Astrocyte (in vitro differentiated cells and primary cell): ENCODE measurements around the gene NCAM1. TPM values are rescaled to one million over a fixed set of nuclear protein-coding genes. Genes with fewer than 3 reads are reported as not detected.

Experiments used
- DNase-seq: peaks from one replicate; pipeline ENCODE4 v3.0.0-alpha.2; 2010; ENCODE audit warnings: low read depth
- FAIRE-seq: peaks from 2 replicates; lab custom pipeline; 2011; peaks lifted over from hg19 to GRCh38; lab: Jason Lieb, UNC
- H2AFZ ChIP-seq: 2 replicates; pipeline ENCODE4 v1.6.0; 2012; ENCODE audit warnings: low read depth, low read length, inconsistent platforms
- H3K27ac ChIP-seq: 2 replicates; pipeline ENCODE4 v1.5.1; 2011; ENCODE audit warnings: low read depth, low read length, inconsistent platforms
- H3K27me3 ChIP-seq: 2 replicates; pipeline ENCODE4 v1.6.0; 2011; ENCODE audit warnings: low read length, inconsistent platforms; ENCODE audit not compliant: insufficient read depth
- H3K36me3 ChIP-seq: 2 replicates; pipeline ENCODE4 v1.5.1; 2011; ENCODE audit warnings: low read length, inconsistent platforms; ENCODE audit not compliant: insufficient read depth
- H3K4me1 ChIP-seq: 2 replicates; pipeline ENCODE4 v1.5.1; 2011; ENCODE audit warnings: low read length, inconsistent platforms; ENCODE audit not compliant: insufficient read depth
- H3K4me2 ChIP-seq: 2 replicates; pipeline ENCODE4 v1.6.0; 2012; ENCODE audit warnings: low read length, inconsistent platforms
- H3K4me3 ChIP-seq: 2 replicates; pipeline ENCODE4 v1.5.1; 2011; ENCODE audit warnings: low read depth, mild to moderate bottlenecking, low read length, inconsistent platforms; ENCODE audit not compliant: insufficient read depth
- H3K79me2 ChIP-seq: 2 replicates; pipeline ENCODE4 v1.6.0; 2012; ENCODE audit warnings: mild to moderate bottlenecking, low read length, inconsistent platforms; ENCODE audit not compliant: insufficient read depth
- H3K9ac ChIP-seq: 2 replicates; pipeline ENCODE4 v1.6.0; 2012; ENCODE audit warnings: mild to moderate bottlenecking, low read length, inconsistent platforms
- H3K9me3 ChIP-seq: 2 replicates; pipeline ENCODE4 v1.5.1; 2012; ENCODE audit warnings: low read depth, mild to moderate bottlenecking, low read length, inconsistent platforms; ENCODE audit not compliant: insufficient read depth
- H4K20me1 ChIP-seq: 2 replicates; pipeline ENCODE4 v1.6.0; 2012; ENCODE audit warnings: low read length, inconsistent platforms; ENCODE audit not compliant: insufficient read depth
- H3K27ac Mint-ChIP-seq: one replicate; pipeline ENCODE4 v1.8.0; 2021; ENCODE audit warnings: mild to moderate bottlenecking, mixed read lengths; ENCODE audit not compliant: unreplicated experiment
- H3K27me3 Mint-ChIP-seq: one replicate; pipeline ENCODE4 v1.8.0; 2021; ENCODE audit warnings: low read depth, mixed read lengths; ENCODE audit not compliant: unreplicated experiment
- H3K36me3 Mint-ChIP-seq: one replicate; pipeline ENCODE4 v1.8.0; 2021; ENCODE audit warnings: low read depth, mixed read lengths; ENCODE audit not compliant: unreplicated experiment
- H3K4me1 Mint-ChIP-seq: one replicate; pipeline ENCODE4 v1.8.0; 2021; ENCODE audit warnings: low read depth, mixed read lengths; ENCODE audit not compliant: unreplicated experiment
- H3K4me3 Mint-ChIP-seq: one replicate; pipeline ENCODE4 v1.8.0; 2021; ENCODE audit warnings: mild to moderate bottlenecking, moderate library complexity, mixed read lengths; ENCODE audit not compliant: unreplicated experiment
- H3K9me3 Mint-ChIP-seq: one replicate; pipeline ENCODE4 v1.8.0; 2021; ENCODE audit warnings: mild to moderate bottlenecking, mixed read lengths; ENCODE audit not compliant: unreplicated experiment
- EZH2 ChIP-seq: IDR thresholded peaks from 2 replicates; pipeline ENCODE4 v1.6.1; 2012; ENCODE audit warnings: mild to moderate bottlenecking, low read length, inconsistent platforms; ENCODE audit not compliant: insufficient read depth
- total RNA-seq: library from RNA; stranded (reverse); gene quantifications from 2 replicates; pipeline ENCODE4 v1.2.1, GENCODE V29; 2021
- TF ChIP-seq, protein P1 (sequence below): IDR thresholded peaks from 2 replicates; pipeline ENCODE4 v1.5.1; 2011; ENCODE audit warnings: low read depth, mild to moderate bottlenecking, inconsistent platforms, low read length, moderate library complexity; ENCODE audit not compliant: insufficient read depth

NCAM1 gene
- total RNA-seq, 1 donor from 2014 or later: 17.4 TPM

DNA sequence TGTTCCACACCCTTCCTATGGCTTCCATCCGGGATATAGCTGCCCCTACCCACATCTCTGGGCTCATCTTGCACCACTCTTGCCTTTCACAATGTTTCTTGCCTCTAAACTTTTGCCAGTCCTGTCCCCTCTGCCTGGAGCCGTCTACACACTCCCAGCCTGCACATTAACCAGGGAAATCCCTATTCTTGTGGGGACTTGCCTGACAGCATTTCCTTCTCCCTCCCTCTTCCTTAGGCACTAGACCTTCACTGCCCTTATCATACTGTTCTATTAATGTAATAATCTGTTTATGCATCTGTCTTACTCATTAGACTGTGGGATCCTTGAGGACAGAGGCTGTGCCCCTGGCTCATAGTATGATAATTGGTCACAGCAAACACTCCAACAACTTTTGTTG is 347.4 kb downstream of the NCAM1 start:
- Histone ChIP-seq H3K36me3 (no peaks in the 10 kb centered on the region), H3K27me3 (no peaks in the 10 kb centered on the region), H3K4me3 (no peak overlapping the region), H3K9me3 (no peaks in the 10 kb centered on the region), H3K4me2 (no peak overlapping the region), H3K4me1 (peaks cover 3% of the 10 kb centered on the region), H4K20me1 (no peaks in the 10 kb centered on the region), H3K27ac (no peak overlapping the region), H3K79me2 (no peaks in the 10 kb centered on the region), H3K9ac (no peak overlapping the region), H2AFZ (no peak overlapping the region)
- no peaks in the 10 kb centered on the region for H3K9me3 Mint-ChIP-seq
- H3K4me3 Mint-ChIP-seq: no peak overlapping the region
- peaks cover 9% of the 10 kb centered on the region for H3K4me1 Mint-ChIP-seq
- no peak for FAIRE-seq
- TF ChIP-seq EZH2: no peak
- TF ChIP-seq, protein P1, sequence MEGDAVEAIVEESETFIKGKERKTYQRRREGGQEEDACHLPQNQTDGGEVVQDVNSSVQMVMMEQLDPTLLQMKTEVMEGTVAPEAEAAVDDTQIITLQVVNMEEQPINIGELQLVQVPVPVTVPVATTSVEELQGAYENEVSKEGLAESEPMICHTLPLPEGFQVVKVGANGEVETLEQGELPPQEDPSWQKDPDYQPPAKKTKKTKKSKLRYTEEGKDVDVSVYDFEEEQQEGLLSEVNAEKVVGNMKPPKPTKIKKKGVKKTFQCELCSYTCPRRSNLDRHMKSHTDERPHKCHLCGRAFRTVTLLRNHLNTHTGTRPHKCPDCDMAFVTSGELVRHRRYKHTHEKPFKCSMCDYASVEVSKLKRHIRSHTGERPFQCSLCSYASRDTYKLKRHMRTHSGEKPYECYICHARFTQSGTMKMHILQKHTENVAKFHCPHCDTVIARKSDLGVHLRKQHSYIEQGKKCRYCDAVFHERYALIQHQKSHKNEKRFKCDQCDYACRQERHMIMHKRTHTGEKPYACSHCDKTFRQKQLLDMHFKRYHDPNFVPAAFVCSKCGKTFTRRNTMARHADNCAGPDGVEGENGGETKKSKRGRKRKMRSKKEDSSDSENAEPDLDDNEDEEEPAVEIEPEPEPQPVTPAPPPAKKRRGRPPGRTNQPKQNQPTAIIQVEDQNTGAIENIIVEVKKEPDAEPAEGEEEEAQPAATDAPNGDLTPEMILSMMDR: no peak
- H3K27me3 Mint-ChIP-seq: peaks cover 5% of the 10 kb centered on the region
- no peaks in the 10 kb centered on the region for H3K36me3 Mint-ChIP-seq
- no peak for DNase-seq
- H3K27ac Mint-ChIP-seq: no peak overlapping the region

DNA sequence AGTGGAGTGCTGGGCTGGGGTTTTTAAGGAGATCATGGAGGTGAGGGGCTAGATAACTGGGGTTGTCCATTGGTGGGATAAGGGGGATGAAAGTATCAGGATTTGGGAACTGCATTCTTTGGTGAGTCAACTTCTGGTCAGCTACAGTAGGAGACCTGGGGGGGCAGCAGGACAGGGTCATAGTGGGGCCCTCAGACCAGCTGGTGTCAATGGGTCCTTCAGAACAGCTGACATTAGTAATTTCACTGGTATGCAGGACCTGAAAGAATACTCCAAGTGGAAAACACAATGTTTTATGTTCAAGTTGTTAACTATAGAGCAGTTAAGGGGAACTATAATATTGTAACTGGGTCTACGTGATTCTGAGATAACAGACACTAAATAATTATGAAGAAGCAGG is 350.3 kb downstream of the NCAM1 start:
- H3K27ac Mint-ChIP-seq: no peak overlapping the region
- Histone ChIP-seq H3K4me2 (peak overlapping the region; percentile 13), H3K4me3 (no peak overlapping the region), H3K27me3 (no peaks in the 10 kb centered on the region), H4K20me1 (no peaks in the 10 kb centered on the region), H3K9me3 (no peaks in the 10 kb centered on the region), H3K4me1 (peaks cover 12% of the 10 kb centered on the region), H3K27ac (no peak overlapping the region), H3K9ac (no peak overlapping the region), H2AFZ (no peak overlapping the region), H3K79me2 (peaks cover 5% of the 10 kb centered on the region), H3K36me3 (no peaks in the 10 kb centered on the region)
- DNase-seq (peak; percentile 27), FAIRE-seq (no peak)
- H3K36me3 Mint-ChIP-seq: no peaks in the 10 kb centered on the region
- no peaks in the 10 kb centered on the region for H3K9me3 Mint-ChIP-seq
- peaks cover 2% of the 10 kb centered on the region for H3K27me3 Mint-ChIP-seq
- peaks cover 11% of the 10 kb centered on the region for H3K4me1 Mint-ChIP-seq
- no peak for TF ChIP-seq EZH2
- TF ChIP-seq, protein P1: no peak
- no peak overlapping the region for H3K4me3 Mint-ChIP-seq

DNA sequence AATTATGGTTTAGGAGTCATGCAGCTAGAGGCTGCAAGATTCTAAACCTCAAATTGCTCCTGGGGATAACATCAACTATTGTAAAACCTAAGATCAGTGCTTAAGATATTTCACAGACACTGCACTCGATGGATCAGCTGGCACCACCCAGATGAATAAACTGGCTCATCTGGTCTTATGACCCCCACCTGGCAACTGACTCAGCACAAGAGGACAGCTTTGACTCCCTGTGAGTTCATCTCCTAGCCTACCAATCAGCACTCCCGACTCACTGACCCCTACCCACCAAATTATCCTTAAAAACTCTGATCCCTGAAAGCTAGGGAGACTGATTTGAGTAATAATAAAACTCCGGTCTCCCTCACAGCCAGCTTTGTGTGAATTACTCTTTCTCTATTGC is 352.4 kb downstream of the NCAM1 start:
- Mint-ChIP-seq H3K9me3 (no peaks in the 10 kb centered on the region), H3K4me1 (peaks cover 11% of the 10 kb centered on the region), H3K27ac (no peak overlapping the region), H3K27me3 (peaks cover under 1% of the 10 kb centered on the region), H3K36me3 (no peaks in the 10 kb centered on the region), H3K4me3 (peak overlapping the region; percentile 87)
- Histone ChIP-seq H3K9me3 (no peaks in the 10 kb centered on the region), H3K4me3 (no peak overlapping the region), H3K27me3 (no peaks in the 10 kb centered on the region), H3K4me2 (peak overlapping the region; percentile 93), H3K4me1 (peaks cover 12% of the 10 kb centered on the region), H3K9ac (no peak overlapping the region), H2AFZ (no peak overlapping the region), H4K20me1 (no peaks in the 10 kb centered on the region), H3K79me2 (peaks cover 5% of the 10 kb centered on the region), H3K36me3 (no peaks in the 10 kb centered on the region), H3K27ac (no peak overlapping the region)
- FAIRE-seq: no peak
- DNase-seq: no peak
- TF ChIP-seq, protein P1: no peak
- TF ChIP-seq EZH2: no peak
